GM21528 (cell line): ENCODE results near the gene LEMD2.

ENCODE experiments used
- ATAC-seq: cut with Tn5 transposase; IDR thresholded peaks from one replicate; pipeline ENCODE4 v1.9.1; 2021; ENCODE audit warnings: mild to moderate bottlenecking, moderate library complexity; ENCODE audit not compliant: unreplicated experiment, low FRiP score

LEMD2 gene

DNA sequence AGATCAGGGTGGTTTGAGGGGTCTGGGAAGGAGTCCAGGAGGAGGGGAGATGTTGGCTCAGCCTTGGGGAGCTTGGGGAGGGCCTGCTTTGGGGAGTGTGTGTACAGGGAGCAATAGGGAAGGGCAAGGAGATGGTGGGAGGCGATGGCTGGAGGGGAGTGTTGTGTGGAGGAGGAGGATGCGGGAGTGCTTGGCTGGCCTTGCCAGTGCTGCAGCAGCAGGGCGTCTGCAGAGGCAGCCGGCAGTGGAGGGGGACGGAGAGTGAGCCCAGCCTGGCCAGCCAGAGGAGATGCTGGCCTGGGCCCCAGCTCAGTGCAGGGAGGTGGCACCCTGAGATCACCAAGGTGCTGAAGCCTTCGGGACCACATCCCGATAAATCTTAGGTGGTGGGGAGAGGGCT is 46.1 kb downstream of the LEMD2 start:
- ATAC-seq = no peak

DNA sequence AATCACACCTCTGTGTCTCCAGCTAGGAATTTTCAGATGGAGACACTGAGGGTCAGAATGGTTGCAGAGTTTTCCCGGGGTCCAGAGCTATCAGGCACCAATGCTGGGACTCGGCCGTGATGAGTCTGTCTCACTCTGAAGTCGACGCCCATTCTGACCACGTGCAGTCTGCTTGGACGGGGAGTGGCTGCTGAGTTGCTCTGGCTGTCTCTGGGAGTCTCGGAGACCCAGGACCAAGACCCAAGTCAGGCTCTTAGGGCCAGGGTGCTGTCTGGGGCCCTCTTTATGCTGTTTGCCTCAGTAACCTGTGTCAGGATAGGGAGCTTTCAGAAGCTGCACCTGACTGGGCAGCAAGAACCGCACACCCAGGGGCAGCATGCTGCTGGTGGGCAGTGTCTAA is 46.8 kb downstream of the LEMD2 start:
- no peak for ATAC-seq

DNA sequence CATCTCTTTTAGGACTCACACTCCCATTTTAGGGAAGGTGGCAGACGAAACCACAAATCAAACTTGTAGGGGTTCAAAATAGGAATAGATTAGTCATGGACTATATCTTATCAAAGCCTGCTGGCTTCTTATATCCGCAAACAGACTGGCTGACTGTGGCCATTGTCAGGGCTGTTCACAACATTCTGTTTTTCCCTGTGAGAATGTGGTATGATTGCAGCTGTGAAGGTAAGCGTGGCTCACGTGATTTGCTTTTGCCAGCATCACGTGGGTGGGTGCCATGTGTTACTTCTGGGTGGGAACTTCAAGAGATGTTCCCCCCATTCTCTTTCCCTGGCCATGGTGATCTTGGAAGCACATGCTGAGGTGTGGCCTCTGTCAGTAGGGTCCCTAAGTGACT is 48.1 kb downstream of the LEMD2 start:
- ATAC-seq = no peak

DNA sequence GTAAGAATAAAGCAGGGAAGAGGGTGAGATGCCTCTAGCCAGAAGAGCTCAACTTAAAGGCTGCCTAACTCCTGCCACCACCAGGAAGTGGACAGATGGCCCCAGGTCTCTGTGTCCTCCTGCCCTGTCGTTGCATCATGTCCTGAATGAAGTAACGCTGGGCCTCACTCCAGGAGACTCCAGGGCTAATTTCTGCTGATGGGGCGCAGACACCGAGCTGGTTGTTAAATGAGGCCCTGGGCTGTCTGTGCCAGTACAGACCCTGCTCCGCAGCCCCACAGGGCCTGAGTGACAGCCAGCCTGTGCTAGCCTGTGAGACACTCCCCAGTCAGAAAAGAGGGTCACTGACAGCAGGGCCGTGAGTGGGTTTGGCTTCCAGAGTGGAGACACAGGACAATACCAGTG is 48.7 kb downstream of the LEMD2 start:
- ATAC-seq = no peak

DNA sequence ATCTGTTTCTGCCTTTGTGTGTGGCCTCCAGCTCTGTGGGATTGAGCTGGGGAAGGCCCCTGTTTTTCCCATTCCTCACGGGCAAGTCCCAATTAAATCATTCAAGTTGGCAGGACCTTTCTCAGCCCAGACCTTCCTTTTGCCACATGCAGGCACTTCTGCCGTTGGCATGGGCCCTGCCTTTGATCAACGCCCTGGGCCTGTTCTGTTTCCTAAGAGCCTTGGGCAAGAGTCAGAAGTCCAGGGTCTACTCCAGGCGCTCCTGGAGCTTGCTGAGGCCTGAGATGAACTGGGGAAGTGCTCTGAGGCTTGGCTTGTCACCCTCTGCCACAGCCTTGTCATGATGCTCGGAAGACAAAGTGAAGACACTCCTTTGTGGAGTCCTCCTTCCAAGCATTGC is 49.4 kb downstream of the LEMD2 start:
- ATAC-seq = no peak

DNA sequence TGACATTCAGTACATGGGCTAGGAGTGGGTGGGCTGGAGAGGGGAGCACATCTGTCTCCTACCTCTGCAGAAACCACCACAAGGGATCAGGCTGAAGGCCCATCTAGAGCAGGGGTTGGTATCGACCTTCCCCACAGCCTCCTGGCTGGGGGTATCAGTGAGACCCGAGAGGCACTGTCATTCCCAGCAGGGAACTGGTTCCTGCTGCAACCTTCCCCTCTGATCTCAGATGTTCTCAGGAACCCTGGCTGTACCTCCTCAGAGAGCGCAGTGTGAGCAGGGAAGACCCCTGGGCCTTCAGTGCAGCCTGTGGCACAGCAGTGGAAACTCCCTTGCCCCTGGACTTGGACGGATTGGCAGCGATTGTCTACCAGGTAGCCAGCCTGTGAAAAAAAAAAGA is 50.1 kb downstream of the LEMD2 start:
- ATAC-seq = no peak

DNA sequence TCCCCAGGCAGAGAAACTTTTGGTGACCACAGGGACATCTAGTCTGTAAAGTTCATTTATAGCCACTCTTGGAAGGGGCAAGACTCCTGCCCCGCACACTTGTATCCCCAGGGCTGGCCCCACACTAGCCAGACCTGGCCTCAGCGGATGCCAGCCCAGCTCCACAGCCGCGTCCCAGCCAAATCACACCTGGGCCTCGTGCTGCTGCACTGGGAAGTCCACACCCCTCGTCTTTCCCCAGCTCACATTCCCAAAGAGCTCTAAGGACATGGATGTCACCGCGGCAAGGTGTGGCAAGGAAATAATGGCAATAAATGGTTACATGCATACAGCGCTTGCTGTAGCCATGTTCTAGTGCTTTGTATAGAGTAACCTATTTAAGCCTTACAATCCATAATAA is 50.8 kb downstream of the LEMD2 start:
- no peak for ATAC-seq

DNA sequence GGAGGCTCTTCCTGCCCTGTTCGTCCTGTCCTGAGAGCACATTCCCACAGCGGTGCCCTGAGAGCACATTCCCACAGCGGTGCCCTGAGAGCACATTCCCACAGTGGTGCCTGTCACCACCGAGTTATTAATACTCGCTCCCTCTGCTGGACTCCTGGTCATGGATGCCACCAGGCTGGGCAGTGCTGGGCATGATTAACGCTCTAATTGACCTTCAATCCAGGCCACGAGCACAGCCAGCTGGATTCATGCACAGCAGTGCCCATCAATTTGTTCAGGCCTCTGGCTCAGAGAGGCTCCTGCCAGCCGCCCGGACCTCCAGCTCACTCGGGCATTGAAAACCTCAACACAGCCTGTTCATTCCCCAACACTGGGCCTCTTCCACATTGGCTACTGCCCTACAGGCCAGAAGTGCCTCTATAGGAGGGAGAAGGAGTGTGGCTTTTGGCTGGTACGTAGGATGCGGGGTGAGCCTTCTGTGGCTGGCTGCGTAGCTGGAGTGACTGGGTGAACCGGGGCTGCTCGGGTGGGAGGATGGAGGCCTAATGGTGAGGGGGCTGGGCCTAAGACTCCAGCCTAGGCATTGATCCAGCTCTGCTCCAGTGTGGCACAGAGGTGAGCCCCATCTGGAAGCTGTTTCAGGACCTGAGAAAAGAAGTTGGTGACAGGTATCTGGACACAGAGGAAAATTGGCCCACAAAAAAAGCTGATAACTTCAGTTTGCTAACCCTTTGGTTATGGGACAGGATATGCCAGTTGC is 51.5 kb downstream of the LEMD2 start:
- ATAC-seq = no peak

DNA sequence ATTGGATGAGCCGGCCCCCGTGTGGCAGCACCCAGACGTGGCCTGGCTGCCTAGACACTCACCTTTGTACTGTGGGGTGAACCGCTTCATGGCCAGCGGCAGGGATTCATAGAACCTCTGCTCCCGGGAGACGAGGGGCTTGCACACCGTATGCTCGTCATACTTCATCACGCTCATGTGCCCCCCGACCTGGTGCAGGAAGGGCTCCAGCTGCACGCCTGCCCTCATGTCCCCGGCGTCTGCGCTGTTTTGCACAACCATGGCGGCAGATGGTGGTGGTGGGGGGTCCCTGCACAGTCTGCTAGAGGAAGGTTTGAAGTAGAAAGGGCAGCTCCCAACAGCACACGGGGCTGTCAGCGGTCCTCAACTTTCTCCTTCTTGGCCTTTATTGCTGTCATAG is 53.7 kb downstream of the LEMD2 start:
- no peak for ATAC-seq

DNA sequence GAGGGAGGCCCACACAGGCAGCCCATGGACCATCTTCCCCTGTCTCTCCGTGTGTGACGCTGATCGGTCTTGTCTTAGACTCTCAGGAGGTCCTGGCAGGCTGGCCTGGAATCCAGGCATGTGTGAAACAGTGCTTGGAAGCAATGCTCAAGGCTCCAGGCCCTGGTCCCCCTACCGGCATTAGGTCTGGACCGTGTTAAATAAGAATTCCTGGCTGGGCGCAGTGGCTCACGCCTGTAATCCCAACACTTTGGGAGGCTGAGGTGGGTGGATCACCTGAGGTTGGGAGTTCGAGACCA is 55.3 kb downstream of the LEMD2 start:
- ATAC-seq = no peak

DNA sequence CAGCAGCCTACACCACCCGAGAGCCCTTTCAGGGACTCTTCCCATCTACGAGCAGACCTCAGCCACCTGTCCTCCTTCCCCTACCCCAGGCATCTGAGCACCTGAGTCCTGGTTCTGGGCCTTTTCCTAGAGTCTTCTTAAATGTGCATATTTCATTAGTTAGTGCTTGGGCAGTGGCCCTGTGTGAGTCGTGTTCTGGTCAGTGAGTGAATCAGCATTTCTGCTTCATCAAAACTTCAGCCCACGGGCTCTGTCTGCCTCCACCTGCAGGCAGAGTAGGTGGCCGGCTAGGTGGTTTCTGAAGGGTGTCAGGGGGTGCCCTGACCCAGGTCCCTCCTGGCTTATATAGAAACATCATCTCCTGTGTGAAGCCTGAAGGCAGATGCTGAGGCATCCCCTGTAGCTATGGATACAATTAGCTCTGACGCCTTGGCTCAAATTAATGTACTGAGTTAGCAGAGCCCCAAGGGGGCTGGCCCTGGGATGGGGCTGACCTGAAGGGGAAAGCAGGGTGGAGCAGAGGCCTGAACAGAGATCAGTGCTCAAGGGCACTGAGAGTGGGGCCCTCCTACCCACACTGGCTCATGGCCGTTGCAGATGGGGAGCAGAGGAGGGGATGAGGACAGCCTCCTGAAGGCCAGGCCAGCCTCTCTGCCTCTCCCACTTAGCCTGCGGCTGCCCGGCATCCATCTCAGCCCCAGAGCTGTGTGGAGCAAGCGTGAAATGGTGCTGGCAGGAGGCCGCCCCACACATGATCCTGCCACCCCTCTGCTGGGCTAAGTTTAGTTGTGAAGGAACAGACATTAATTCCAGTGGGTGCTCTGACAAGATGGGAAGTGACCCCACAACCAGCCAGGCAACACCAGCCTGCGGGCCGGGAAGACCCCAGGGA is 55.9 kb downstream of the LEMD2 start:
- no peak for ATAC-seq

DNA sequence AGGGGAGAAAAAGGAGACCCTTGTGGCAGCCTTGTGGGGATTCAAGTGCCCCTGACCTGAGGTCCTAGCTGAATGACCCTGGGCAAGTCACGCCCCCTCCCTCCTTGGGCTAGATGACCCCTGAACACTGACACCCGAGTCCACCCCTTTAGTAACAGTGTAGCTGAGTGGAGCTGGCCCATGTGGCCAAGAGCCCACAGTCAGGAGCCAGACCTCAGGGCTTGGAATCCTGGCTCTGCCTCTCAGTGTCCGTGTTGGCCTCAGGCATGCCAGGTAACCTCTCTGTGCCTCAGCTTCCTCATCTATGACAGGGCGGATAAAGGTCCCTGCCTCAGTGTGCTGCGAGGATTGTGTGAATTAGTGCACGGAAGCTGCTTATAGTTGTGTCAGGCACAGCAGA is 56.5 kb downstream of the LEMD2 start:
- no peak for ATAC-seq

DNA sequence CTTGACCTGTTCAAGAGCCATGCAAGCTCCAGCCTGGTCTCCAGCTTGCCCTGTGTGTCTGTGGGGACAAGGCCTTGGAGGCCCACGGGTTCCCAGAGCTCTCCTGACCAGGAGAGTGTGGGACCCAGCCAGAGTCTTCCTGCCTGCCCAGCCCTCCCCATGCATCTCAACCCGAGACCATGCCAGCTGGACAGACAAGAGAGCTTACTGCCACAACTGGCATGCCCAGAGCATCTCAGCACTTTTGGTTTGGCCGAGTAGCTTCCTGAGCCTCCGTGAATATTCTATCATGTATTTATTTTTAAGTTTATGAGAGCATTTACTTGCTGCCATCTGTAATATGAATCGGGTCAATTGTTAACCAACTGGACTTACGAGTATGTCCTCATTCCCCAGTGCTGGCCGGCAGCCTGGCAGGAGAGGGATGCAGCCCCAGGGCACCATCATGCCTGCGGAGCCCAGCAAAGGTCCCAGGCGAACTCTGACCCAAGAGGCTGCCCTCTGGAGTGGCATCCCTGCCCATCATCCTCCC is 57.1 kb downstream of the LEMD2 start:
- ATAC-seq = no peak

DNA sequence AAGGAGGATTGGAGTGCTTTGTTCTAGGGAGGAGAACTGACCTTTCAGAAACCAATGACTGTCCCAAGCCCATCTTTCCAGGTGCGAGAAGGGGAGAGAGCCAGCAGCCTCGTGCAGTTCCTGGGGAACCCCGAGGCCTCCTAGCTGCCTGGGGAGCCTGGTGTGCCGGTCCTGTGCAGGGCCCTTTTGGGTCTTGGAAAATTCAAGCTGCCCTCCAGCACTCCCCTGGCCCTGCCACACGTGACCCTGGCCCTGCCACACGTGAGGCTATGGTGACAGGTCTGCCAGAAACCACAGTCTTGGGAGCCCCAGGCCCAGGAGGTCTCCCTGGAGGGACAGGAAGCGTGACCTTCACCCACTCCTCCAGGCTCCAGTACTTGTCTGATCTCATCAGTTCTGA is 57.9 kb downstream of the LEMD2 start:
- ATAC-seq = no peak

DNA sequence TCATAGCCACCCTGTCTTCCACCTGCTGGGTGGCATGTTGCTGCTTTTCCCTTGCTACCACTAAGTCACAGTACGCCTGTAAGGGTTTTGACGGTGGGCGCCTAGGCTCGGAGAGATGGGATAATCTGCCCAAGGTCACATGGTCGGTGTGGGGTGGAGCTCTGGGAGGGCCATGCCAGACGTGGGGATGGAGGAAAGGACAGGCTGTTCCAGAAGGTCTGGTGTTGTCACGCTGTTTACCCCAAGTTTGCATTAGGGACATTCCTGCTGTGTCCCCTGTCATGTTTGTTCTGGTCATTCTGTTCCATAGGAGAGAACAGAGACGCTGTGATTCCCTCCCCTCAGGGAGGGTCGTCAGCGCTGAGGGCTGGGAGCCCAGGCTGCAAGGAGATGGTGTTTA is 58.3 kb downstream of the LEMD2 start:
- ATAC-seq = no peak

DNA sequence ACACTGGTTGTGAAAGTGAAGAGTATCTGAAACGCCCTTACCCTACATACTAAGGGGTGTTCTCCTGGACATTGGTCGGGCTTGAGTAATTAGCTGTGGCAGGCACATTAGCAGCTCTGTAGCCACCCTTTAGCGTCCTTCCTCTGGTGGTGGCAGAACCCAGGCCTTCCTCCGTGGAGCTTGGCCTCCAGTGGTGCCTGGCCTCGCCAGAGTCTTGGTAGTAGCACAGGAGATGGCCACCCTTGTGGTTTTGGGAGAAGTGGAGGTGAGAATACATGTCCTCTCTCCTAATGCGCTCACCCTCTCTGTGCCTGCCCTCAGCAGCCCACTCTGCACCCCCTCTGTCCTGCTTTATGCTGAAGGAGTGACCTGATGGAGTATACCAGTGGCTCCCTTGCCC is 59.9 kb downstream of the LEMD2 start:
- ATAC-seq = no peak

DNA sequence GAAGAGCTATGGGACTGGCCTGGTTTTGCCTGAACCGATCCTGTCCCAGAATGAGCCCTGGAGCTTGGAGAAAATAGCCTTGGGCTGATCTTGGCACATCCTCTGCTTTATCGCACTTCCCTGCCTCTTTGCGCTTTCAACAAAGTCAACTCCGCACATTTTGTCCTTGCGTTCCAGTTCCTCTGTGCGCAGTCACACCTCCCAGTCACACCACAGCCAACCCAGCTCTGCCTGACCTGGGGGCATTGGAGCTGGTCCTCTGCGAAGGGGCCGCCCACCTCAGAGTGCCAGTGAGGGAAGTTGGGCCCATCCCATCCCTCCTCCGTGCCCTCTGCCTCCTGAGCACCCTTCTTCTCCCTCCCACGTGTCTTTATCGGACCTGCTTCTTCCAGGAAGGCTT is 60.5 kb downstream of the LEMD2 start:
- no peak for ATAC-seq

DNA sequence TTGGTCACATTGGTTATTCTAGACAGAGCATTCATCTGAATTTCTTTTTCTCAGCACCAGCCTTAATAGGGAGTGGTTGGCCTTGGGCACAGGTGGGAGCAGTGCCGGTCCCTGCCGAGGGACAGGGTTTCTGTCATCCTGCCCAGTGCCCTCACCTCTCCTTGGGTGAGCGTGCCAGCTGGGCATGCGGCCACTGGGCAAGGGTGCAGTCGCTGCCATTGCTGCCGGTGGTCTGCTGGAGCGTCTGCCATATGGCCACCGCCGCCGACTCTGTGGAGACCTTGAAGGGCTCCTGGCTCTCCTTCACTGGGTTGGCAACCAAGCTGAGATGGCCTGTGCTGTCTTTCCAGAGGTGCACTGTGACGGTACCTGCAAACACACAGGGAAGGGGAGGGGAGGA is 61.0 kb downstream of the LEMD2 start:
- ATAC-seq = no peak

DNA sequence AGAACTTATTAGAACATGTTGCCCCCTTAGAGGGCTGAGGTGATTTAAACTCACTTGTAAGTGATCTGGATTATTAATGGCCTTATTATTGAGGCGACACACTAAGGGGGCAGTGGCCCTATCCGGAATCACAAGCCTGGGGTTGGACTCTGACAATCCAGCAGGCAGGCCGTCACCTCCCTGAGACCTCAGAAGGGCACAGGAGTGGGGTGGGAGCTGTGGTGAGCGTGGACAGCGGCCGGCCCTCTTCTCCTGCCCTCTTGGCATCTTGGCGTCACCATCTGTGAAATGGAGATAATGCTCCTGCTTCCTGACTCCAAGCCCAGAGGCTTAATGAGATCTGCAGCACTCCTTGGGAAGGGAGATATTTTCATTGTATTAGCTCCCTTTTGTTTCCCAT is 61.8 kb downstream of the LEMD2 start:
- ATAC-seq = no peak

DNA sequence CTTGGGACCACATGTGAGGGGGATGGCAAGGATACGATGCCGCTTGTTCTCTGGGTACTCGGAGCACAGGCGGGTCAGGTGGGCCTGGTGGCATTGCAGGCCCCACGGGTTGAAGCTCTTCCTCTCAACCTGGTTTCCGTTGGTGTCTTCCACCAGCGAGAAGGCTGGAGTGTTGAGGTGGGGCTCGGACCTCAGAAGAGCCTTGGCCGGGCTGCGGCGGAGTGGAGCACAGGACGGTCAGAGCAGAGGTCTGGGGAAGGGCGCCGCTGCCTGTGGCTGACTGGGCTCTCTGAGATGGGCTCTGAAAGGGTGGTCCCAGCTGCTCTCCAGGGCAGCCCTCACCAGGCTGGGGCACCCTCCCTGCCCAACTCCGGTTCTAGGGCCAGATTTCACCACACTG is 62.2 kb downstream of the LEMD2 start:
- ATAC-seq = no peak

DNA sequence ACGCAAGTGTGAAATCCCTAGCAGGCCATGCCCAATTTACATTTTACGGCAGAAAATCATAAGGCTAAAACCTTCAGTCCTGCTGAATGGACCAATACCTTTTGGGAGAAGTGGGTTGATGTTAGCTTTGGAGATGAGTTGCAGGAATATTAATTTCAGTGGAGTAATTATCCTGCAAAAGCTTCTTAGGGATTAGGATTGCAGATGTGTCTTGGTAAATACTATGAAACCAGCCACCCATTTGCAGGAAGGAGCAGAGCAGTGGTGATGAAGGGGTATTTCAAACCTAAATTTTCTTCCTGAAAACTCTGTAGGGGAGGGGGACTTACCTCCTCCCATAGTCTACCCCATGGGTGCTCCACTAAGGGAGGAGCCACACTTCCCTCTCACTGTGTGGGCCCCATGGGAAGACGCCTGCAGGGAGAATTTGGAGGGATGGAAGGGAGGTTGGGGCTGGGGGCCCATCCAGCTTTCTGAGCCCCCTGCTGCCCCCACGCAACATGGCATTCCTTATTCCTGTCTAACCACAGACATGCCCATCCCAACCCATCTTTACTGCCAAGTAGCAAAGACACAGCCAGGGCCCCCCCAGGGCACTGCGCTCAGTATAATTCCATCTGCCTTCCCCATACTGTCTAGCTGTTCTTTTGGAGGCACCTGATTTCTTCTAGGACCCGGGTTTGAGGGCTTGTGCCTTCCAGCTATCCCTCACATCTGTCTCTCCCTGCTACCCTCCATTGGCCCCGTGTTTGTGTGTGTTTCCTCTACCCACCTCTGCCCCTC is 62.8 kb downstream of the LEMD2 start:
- no peak for ATAC-seq
